ENCODE results near the gene NQO1. TPM values are rescaled to one million over a fixed set of nuclear protein-coding genes. Genes with fewer than 3 reads are reported as not detected.

Gene NQO1
- total and polyA plus RNA-seq, 2 of the 13 experiments (the other 11 are each of a cell fraction or from before 2014, with no cell fraction given): 464 to 1,060 TPM

DNA sequence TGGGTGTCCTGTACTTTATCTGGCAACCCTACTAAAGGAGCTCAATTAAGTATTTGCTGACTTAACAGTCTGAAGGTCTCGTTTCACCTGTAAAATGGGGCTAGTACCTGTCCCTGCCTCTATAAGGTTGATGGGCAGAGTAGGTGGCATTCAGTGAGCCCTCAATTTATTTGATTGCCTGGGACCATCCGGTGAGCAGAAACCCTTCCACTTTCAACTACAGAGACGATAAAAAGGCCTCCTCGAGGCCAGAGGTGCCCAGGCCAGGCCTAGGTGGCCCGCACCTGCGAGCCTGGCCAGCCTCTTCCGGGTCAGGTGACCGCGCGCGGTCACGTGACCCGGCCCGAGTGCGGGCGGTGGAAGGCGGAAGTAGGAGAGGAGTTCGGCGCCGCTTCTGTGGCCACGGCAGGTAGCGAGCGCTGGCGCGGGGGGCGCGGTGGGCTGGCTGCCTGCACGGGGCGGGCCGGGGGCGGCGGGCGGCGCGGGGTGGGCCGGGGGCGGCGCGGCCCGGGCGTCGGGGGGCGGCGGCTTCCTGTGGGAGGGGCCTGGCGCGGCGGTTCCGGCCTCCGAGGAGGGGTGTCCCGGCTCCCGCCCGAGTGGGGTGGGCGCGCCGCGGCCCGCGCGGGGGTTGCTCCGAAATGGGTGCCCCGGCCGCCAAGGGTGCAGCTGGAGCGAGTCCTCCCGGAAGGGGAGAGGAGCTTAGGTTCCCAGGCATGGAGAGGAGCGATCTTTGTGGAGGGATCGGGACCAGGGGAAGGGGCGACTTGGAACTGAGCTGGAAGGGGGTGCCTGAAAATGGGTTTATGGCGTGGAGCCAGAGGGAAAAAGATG is 35.8 kb upstream of the NQO1 start, which contains the start of gene WWP2 (continued):
- TF ChIP-seq, protein P1, sequence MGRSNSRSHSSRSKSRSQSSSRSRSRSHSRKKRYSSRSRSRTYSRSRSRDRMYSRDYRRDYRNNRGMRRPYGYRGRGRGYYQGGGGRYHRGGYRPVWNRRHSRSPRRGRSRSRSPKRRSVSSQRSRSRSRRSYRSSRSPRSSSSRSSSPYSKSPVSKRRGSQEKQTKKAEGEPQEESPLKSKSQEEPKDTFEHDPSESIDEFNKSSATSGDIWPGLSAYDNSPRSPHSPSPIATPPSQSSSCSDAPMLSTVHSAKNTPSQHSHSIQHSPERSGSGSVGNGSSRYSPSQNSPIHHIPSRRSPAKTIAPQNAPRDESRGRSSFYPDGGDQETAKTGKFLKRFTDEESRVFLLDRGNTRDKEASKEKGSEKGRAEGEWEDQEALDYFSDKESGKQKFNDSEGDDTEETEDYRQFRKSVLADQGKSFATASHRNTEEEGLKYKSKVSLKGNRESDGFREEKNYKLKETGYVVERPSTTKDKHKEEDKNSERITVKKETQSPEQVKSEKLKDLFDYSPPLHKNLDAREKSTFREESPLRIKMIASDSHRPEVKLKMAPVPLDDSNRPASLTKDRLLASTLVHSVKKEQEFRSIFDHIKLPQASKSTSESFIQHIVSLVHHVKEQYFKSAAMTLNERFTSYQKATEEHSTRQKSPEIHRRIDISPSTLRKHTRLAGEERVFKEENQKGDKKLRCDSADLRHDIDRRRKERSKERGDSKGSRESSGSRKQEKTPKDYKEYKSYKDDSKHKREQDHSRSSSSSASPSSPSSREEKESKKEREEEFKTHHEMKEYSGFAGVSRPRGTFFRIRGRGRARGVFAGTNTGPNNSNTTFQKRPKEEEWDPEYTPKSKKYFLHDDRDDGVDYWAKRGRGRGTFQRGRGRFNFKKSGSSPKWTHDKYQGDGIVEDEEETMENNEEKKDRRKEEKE (IDR thresholded peaks at IDR 0.05): no peak
- peak; percentile 43; the same call in 1 of the 2 replicates for TF ChIP-seq ZNF558 (CRISPR knock-in tag; IDR thresholded peaks at IDR 0.05; ENCODE audit: borderline replicate concordance)
- peak; percentile 91; the same call in 1 of the 2 replicates for TF ChIP-seq CC2D1A (CRISPR knock-in tag; IDR thresholded peaks at IDR 0.05)
- TF ChIP-seq ZNF557 (CRISPR knock-in tag; IDR thresholded peaks at IDR 0.05): no peak
- TF ChIP-seq ZNF383 (CRISPR knock-in tag; IDR thresholded peaks at IDR 0.05; ENCODE audit: borderline replicate concordance): no peak
- TF ChIP-seq ZNF780A (CRISPR knock-in tag; IDR thresholded peaks at IDR 0.05): no peak
- peak; percentile 79 for TF ChIP-seq ZNF3 (CRISPR knock-in tag; IDR thresholded peaks at IDR 0.05)
- TF ChIP-seq, protein P2, sequence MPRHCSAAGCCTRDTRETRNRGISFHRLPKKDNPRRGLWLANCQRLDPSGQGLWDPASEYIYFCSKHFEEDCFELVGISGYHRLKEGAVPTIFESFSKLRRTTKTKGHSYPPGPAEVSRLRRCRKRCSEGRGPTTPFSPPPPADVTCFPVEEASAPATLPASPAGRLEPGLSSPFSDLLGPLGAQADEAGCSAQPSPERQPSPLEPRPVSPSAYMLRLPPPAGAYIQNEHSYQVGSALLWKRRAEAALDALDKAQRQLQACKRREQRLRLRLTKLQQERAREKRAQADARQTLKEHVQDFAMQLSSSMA (CRISPR knock-in tag; IDR thresholded peaks at IDR 0.05): no peak
- TF ChIP-seq KAT8 (CRISPR knock-in tag; IDR thresholded peaks at IDR 0.05): peak; percentile 100
- TF ChIP-seq PITX1 (CRISPR knock-in tag; IDR thresholded peaks at IDR 0.05): peak; percentile 33; the same call in 1 of the 2 replicates
- TF ChIP-seq, protein P3, sequence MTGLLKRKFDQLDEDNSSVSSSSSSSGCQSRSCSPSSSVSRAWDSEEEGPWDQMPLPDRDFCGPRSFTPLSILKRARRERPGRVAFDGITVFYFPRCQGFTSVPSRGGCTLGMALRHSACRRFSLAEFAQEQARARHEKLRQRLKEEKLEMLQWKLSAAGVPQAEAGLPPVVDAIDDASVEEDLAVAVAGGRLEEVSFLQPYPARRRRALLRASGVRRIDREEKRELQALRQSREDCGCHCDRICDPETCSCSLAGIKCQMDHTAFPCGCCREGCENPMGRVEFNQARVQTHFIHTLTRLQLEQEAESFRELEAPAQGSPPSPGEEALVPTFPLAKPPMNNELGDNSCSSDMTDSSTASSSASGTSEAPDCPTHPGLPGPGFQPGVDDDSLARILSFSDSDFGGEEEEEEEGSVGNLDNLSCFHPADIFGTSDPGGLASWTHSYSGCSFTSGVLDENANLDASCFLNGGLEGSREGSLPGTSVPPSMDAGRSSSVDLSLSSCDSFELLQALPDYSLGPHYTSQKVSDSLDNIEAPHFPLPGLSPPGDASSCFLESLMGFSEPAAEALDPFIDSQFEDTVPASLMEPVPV (CRISPR knock-in tag; IDR thresholded peaks at IDR 0.05): peak; percentile 68; the same call in 1 of the 2 replicates
- TF ChIP-seq ZFY (CRISPR knock-in tag; IDR thresholded peaks at IDR 0.05): peak; percentile 100
- no peak for TF ChIP-seq ZC3H4 (CRISPR knock-in tag; IDR thresholded peaks at IDR 0.05; ENCODE audit: borderline replicate concordance)
- TF ChIP-seq, protein P4, sequence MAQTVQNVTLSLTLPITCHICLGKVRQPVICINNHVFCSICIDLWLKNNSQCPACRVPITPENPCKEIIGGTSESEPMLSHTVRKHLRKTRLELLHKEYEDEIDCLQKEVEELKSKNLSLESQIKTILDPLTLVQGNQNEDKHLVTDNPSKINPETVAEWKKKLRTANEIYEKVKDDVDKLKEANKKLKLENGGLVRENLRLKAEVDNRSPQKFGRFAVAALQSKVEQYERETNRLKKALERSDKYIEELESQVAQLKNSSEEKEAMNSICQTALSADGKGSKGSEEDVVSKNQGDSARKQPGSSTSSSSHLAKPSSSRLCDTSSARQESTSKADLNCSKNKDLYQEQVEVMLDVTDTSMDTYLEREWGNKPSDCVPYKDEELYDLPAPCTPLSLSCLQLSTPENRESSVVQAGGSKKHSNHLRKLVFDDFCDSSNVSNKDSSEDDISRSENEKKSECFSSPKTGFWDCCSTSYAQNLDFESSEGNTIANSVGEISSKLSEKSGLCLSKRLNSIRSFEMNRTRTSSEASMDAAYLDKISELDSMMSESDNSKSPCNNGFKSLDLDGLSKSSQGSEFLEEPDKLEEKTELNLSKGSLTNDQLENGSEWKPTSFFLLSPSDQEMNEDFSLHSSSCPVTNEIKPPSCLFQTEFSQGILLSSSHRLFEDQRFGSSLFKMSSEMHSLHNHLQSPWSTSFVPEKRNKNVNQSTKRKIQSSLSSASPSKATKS (CRISPR knock-in tag; IDR thresholded peaks at IDR 0.05): no peak
- TF ChIP-seq GATAD2A (CRISPR knock-in tag; IDR thresholded peaks at IDR 0.05): peak; percentile 53
- TF ChIP-seq, protein P5, sequence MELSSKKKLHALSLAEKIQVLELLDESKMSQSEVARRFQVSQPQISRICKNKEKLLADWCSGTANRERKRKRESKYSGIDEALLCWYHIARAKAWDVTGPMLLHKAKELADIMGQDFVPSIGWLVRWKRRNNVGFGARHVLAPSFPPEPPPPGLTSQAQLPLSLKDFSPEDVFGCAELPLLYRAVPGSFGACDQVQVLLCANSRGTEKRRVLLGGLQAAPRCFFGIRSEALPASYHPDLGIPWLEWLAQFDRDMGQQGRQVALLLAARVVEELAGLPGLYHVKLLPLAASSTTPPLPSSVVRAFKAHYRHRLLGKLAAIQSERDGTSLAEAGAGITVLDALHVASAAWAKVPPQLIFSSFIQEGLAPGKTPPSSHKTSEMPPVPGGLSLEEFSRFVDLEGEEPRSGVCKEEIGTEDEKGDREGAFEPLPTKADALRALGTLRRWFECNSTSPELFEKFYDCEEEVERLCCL (CRISPR knock-in tag; IDR thresholded peaks at IDR 0.05; ENCODE audit: borderline replicate concordance): no peak
- no peak for TF ChIP-seq BCL6 (CRISPR knock-in tag; IDR thresholded peaks at IDR 0.05)
- no peak for TF ChIP-seq ATF7 (IDR thresholded peaks at IDR 0.05)
- TF ChIP-seq ATF7 (CRISPR knock-in tag; IDR thresholded peaks at IDR 0.05): no peak
- 0 out of 2 replicates have a peak, but pooled peaks have one; percentile 24 for TF ChIP-seq ZNF614 (CRISPR knock-in tag; IDR thresholded peaks at IDR 0.05; ENCODE audit: borderline replicate concordance)
- peak; percentile 79 for TF ChIP-seq YEATS4 (CRISPR knock-in tag; IDR thresholded peaks at IDR 0.05; ENCODE audit: borderline replicate concordance)

Data from HepG2 (cell line).